Urinary bladder (tissue), 4 donors: ENCODE measurements around the gene HAPSTR1. TPM values are rescaled to one million over a fixed set of nuclear protein-coding genes. Genes with fewer than 3 reads are reported as not detected.

Experiments
- DNase-seq: peaks from one replicate; pipeline ENCODE4 v3.0.0-alpha.2; 2015; ENCODE audit errors: extremely low spot score
- H3K27ac ChIP-seq: one replicate; pipeline ENCODE4 v1.5.1; 2013; ENCODE audit warnings: low read depth, mild to moderate bottlenecking, moderate library complexity
- H3K36me3 ChIP-seq: one replicate; pipeline ENCODE4 v1.6.1; 2013; ENCODE audit warnings: mild to moderate bottlenecking, moderate library complexity; ENCODE audit not compliant: insufficient read depth
- H3K4me1 ChIP-seq: one replicate; pipeline ENCODE4 v1.6.1; 2013; ENCODE audit warnings: mild to moderate bottlenecking, moderate library complexity; ENCODE audit not compliant: insufficient read depth
- H3K4me3 ChIP-seq: one replicate; pipeline ENCODE4 v1.5.1; 2013; ENCODE audit warnings: low read depth, low read length
- WGBS: extraction: QIAGEN DNeasy Blood & Tissue Kit; methylation state at CpG from one replicate; pipeline ENCODE4 v1.1.7; 2013; 5-methylcytosine and 5-hydroxymethylcytosine counted together
- polyA plus RNA-seq: library from polyadenylated mRNA; stranded (reverse); fragments of 200-250 nt; gene quantifications from one replicate; pipeline ENCODE4 v1.2.3, GENCODE V29; 2013
- total RNA-seq: library from RNA; depleted of rRNA; stranded (reverse); fragments of >200 nt; gene quantifications from one replicate; pipeline ENCODE4 v1.2.3, GENCODE V29; 2014
- donor health status: healthy with polysubstance abuse.
- donor health status: healthy.

Gene HAPSTR1
- total and polyA plus RNA-seq, 2 donors: 16.9 to 69.1 TPM

GRCh38 chr16:9112844-9113186 is 21.4 kb downstream of the HAPSTR1 start:
- Histone ChIP-seq H3K27ac (no peak overlapping the region), H3K4me1 (peaks cover 2% of the 10 kb centered on the region), H3K36me3 (peaks cover 7% of the 10 kb centered on the region), H3K4me3 (no peak overlapping the region)
- WGBS: 27% methylated on average over 1 of the region's 1 CpG
- no peak for DNase-seq

GRCh38 chr16:9113707-9114106 is 22.3 kb downstream of the HAPSTR1 start:
- no peak overlapping the region for H3K27ac ChIP-seq
- peaks cover 7% of the 10 kb centered on the region for H3K36me3 ChIP-seq
- DNase-seq: no peak
- peaks cover 2% of the 10 kb centered on the region for H3K4me1 ChIP-seq
- WGBS: 94% methylated on average over 3 of the region's 3 CpGs
- H3K4me3 ChIP-seq: no peak overlapping the region

- Histone ChIP-seq H3K36me3 (peaks cover 9% of the 10 kb centered on the region), H3K4me3 (no peak overlapping the region), H3K4me1 (no peaks in the 10 kb centered on the region), H3K27ac (no peak overlapping the region)
- no peak for DNase-seq
- 86% methylated on average over 5 of the region's 5 CpGs for WGBS
Observed at GRCh38 chr16:9114112-9114511, 22.7 kb downstream of the HAPSTR1 start.

- H3K4me3 ChIP-seq: no peak overlapping the region
- no peaks in the 10 kb centered on the region for H3K4me1 ChIP-seq
- no peak for DNase-seq
- no peak overlapping the region for H3K27ac ChIP-seq
- peaks cover 10% of the 10 kb centered on the region for H3K36me3 ChIP-seq
- 94% methylated on average over 3 of the region's 3 CpGs for WGBS
Observed at GRCh38 chr16:9114842-9115241, 23.4 kb downstream of the HAPSTR1 start.

- whole genome bisulfite sequencing: 83% methylated on average over 3 of the region's 3 CpGs
- H3K27ac ChIP-seq: no peak overlapping the region
- DNase-seq: no peak
Observed at GRCh38 chr16:9115277-9115676, 23.8 kb downstream of the HAPSTR1 start.

GRCh38 chr16:9116141-9116540 is 24.7 kb downstream of the HAPSTR1 start:
- H3K27ac ChIP-seq: no peak overlapping the region
- no peak overlapping the region for H3K4me3 ChIP-seq
- no peak for DNase-seq
- no peaks in the 10 kb centered on the region for H3K4me1 ChIP-seq
- H3K36me3 ChIP-seq: peaks cover 10% of the 10 kb centered on the region
- 98% methylated on average over 2 of the region's 2 CpGs for whole genome bisulfite sequencing

More at GRCh38 chr16:9115277-9115676, 23.8 kb downstream of the HAPSTR1 start:
- H3K4me1 ChIP-seq: no peaks in the 10 kb centered on the region
- H3K4me3 ChIP-seq: no peak overlapping the region
- H3K36me3 ChIP-seq: peaks cover 10% of the 10 kb centered on the region

- Histone ChIP-seq H3K4me1 (no peaks in the 10 kb centered on the region), H3K4me3 (no peak overlapping the region), H3K27ac (no peak overlapping the region), H3K36me3 (peaks cover 10% of the 10 kb centered on the region)
- DNase-seq: no peak
Observed at GRCh38 chr16:9118170-9118569, 26.7 kb downstream of the HAPSTR1 start.

- no peak overlapping the region for H3K4me3 ChIP-seq
- 22% methylated on average over 3 of the region's 3 CpGs for WGBS
- H3K36me3 ChIP-seq: peaks cover 10% of the 10 kb centered on the region
- no peak overlapping the region for H3K27ac ChIP-seq
- no peaks in the 10 kb centered on the region for H3K4me1 ChIP-seq
- DNase-seq: no peak
Observed at GRCh38 chr16:9119795-9120194, 28.4 kb downstream of the HAPSTR1 start.

GRCh38 chr16:9122342-9122741 is 30.9 kb downstream of the HAPSTR1 start:
- Histone ChIP-seq H3K27ac (no peak overlapping the region), H3K36me3 (peaks cover 6% of the 10 kb centered on the region), H3K4me3 (no peak overlapping the region), H3K4me1 (no peaks in the 10 kb centered on the region)
- 88% methylated on average over 5 of the region's 5 CpGs for WGBS
- DNase-seq: no peak

- 78% methylated on average over 2 of the region's 2 CpGs for WGBS
- Histone ChIP-seq H3K4me3 (no peak overlapping the region), H3K36me3 (peaks cover 2% of the 10 kb centered on the region), H3K4me1 (peaks cover 2% of the 10 kb centered on the region), H3K27ac (no peak overlapping the region)
- no peak for DNase-seq
Observed at GRCh38 chr16:9122969-9123368, 31.5 kb downstream of the HAPSTR1 start.

GRCh38 chr16:9123401-9123800 is 32.0 kb downstream of the HAPSTR1 start:
- no peak for DNase-seq
- Histone ChIP-seq H3K27ac (no peak overlapping the region), H3K4me3 (no peak overlapping the region), H3K4me1 (peaks cover 2% of the 10 kb centered on the region), H3K36me3 (peaks cover 2% of the 10 kb centered on the region)
- WGBS: 96% methylated on average over 7 of the region's 7 CpGs

GRCh38 chr16:9123871-9124270 is 32.4 kb downstream of the HAPSTR1 start:
- H3K4me3 ChIP-seq: no peak overlapping the region
- no peak overlapping the region for H3K27ac ChIP-seq
- DNase-seq: no peak
- peaks cover 2% of the 10 kb centered on the region for H3K36me3 ChIP-seq
- WGBS: 82% methylated on average over 5 of the region's 5 CpGs
- H3K4me1 ChIP-seq: peaks cover 2% of the 10 kb centered on the region

GRCh38 chr16:9124444-9124843 is 33.0 kb downstream of the HAPSTR1 start:
- H3K4me1 ChIP-seq: peaks cover 2% of the 10 kb centered on the region
- no peak overlapping the region for H3K27ac ChIP-seq
- DNase-seq: no peak
- WGBS: 90% methylated on average over 7 of the region's 7 CpGs
- H3K36me3 ChIP-seq: no peaks in the 10 kb centered on the region
- no peak overlapping the region for H3K4me3 ChIP-seq

- DNase-seq: no peak
- 70% methylated on average over 12 of the region's 12 CpGs for WGBS
- peaks cover 2% of the 10 kb centered on the region for H3K4me1 ChIP-seq
- H3K4me3 ChIP-seq: no peak overlapping the region
- no peak overlapping the region for H3K27ac ChIP-seq
- no peaks in the 10 kb centered on the region for H3K36me3 ChIP-seq
Observed at GRCh38 chr16:9124908-9125584, 33.6 kb downstream of the HAPSTR1 start.
